ENCODE data around the gene SDR9C7.

The SDR9C7 gene

DNA sequence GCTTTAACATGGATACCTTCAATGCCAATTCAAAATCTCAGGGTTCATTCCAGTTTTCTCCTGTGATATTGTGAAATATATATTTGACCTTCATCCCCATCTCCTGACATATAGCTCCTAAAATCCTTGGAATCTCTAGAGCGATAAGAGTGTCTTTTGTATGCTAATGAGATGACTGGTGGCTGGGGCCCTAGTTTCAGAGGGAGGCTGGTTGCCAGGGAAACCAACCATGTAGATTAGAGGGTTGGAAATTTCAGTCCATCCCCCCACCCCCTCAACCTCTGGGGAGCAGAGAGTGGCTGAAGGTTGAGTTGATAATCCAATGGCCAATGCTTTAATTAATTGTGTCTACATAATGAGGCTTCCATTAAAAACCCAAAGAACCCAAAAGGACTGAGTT is 59.4 kb downstream of the SDR9C7 start:
- no peak for DNase-seq (ENCODE audit: low spot score)

DNA sequence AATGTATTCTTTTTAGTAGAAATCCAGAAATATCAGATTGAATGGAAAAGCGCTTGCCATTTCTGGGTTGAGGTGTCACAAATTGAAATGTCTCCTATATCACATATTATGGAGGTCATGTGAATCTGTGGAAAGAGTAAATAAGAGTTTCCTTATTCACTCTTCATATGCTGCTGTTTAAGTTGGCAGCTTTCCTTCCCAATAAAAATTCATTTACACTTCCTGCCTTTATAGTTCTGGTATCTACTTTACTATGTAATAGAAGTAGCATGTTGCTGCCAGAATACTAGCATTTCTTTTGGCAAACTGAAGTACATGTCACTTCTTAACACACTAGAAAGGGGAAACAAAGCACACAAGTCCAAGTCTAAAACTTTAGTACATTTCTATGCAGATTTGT is 60.8 kb downstream of the SDR9C7 start:
- no peak for DNase-seq (ENCODE audit: low spot score)

Measured in Ammon's horn (tissue), 1 donor.